Measurements from ENCODE around the gene IL12RB1.

Gene IL12RB1

GRCh38 chr19:18085702-18086457 lies 854 bp downstream of the IL12RB1 start:
- no peak for DNase-seq

- DNase-seq, result no peak
Measured at GRCh38 chr19:18083929-18084684, 2.6 kb downstream of the IL12RB1 start.

- DNase-seq, result no peak
Measured at GRCh38 chr19:18074192-18074591, 12.5 kb downstream of the IL12RB1 start.

GRCh38 chr19:18073197-18073596 lies 13.5 kb downstream of the IL12RB1 start:
- no peak for DNase-seq

- DNase-seq, result no peak
Measured at GRCh38 chr19:18072335-18072734, 14.4 kb downstream of the IL12RB1 start.

- no peak for DNase-seq
Measured at GRCh38 chr19:18070181-18070580, 16.6 kb downstream of the IL12RB1 start.

GRCh38 chr19:18069383-18069782 lies 17.4 kb downstream of the IL12RB1 start:
- no peak for DNase-seq

GRCh38 chr19:18068395-18068794 lies 18.3 kb downstream of the IL12RB1 start:
- DNase-seq, result no peak

GRCh38 chr19:18065173-18065495 lies 21.6 kb downstream of the IL12RB1 start:
- no peak for DNase-seq

- no peak for DNase-seq
Measured at GRCh38 chr19:18063463-18063862, 23.3 kb downstream of the IL12RB1 start.

- no peak for DNase-seq
Measured at GRCh38 chr19:18062028-18062427, 24.7 kb downstream of the IL12RB1 start.

GRCh38 chr19:18060472-18060871 lies 26.3 kb downstream of the IL12RB1 start:
- DNase-seq, result no peak

- no peak for DNase-seq
Measured at GRCh38 chr19:18059902-18060301, 26.8 kb downstream of the IL12RB1 start.

GRCh38 chr19:18059297-18059696 lies 27.4 kb downstream of the IL12RB1 start:
- no peak for DNase-seq

GRCh38 chr19:18058208-18059009 lies 28.3 kb downstream of the IL12RB1 start:
- peak; percentile 92 for DNase-seq

GRCh38 chr19:18057557-18057956 lies 29.2 kb downstream of the IL12RB1 start:
- no peak for DNase-seq

GRCh38 chr19:18055967-18056366 lies 30.8 kb downstream of the IL12RB1 start:
- DNase-seq, result no peak

- DNase-seq, result peak; percentile 16
Measured at GRCh38 chr19:18053576-18054219, 33.0 kb downstream of the IL12RB1 start.

GRCh38 chr19:18051887-18052286 lies 34.8 kb downstream of the IL12RB1 start:
- DNase-seq, result no peak

- no peak for DNase-seq
Measured at GRCh38 chr19:18049385-18049784, 37.3 kb downstream of the IL12RB1 start.

- DNase-seq, result no peak
Measured at GRCh38 chr19:18046059-18046718, 40.5 kb downstream of the IL12RB1 start.

GRCh38 chr19:18045307-18046050 lies 41.3 kb downstream of the IL12RB1 start:
- DNase-seq, result no peak
